ENCODE results near the gene KLK12.

DNA sequence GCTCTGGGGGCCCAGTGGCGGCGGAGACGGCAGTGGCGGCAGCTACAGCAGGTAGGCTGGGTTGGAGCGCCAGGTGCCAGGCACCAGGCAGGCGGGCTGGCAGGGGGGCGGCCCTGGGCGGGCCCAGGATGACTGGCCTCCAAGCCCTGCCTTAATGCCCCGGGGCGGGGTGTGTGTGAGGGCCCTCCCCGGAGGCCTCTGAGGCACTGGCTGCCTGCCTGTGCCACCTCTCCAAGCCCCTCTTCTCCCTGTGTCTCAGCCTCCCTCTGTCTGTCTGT is 8.3 kb downstream of the KLK12 start, which contains the start of gene KLK11:
- TF ChIP-seq ZNF366 (tag by site-specific recombination; conservative IDR thresholded peaks at IDR 0.05), result no peak
- TF ChIP-seq, protein P1, sequence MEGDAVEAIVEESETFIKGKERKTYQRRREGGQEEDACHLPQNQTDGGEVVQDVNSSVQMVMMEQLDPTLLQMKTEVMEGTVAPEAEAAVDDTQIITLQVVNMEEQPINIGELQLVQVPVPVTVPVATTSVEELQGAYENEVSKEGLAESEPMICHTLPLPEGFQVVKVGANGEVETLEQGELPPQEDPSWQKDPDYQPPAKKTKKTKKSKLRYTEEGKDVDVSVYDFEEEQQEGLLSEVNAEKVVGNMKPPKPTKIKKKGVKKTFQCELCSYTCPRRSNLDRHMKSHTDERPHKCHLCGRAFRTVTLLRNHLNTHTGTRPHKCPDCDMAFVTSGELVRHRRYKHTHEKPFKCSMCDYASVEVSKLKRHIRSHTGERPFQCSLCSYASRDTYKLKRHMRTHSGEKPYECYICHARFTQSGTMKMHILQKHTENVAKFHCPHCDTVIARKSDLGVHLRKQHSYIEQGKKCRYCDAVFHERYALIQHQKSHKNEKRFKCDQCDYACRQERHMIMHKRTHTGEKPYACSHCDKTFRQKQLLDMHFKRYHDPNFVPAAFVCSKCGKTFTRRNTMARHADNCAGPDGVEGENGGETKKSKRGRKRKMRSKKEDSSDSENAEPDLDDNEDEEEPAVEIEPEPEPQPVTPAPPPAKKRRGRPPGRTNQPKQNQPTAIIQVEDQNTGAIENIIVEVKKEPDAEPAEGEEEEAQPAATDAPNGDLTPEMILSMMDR (tag by site-specific recombination; IDR thresholded peaks at IDR 0.05), result no peak
- no peak for TF ChIP-seq ZNF707 (tag by site-specific recombination; IDR thresholded peaks at IDR 0.05)
- TF ChIP-seq, protein P2, sequence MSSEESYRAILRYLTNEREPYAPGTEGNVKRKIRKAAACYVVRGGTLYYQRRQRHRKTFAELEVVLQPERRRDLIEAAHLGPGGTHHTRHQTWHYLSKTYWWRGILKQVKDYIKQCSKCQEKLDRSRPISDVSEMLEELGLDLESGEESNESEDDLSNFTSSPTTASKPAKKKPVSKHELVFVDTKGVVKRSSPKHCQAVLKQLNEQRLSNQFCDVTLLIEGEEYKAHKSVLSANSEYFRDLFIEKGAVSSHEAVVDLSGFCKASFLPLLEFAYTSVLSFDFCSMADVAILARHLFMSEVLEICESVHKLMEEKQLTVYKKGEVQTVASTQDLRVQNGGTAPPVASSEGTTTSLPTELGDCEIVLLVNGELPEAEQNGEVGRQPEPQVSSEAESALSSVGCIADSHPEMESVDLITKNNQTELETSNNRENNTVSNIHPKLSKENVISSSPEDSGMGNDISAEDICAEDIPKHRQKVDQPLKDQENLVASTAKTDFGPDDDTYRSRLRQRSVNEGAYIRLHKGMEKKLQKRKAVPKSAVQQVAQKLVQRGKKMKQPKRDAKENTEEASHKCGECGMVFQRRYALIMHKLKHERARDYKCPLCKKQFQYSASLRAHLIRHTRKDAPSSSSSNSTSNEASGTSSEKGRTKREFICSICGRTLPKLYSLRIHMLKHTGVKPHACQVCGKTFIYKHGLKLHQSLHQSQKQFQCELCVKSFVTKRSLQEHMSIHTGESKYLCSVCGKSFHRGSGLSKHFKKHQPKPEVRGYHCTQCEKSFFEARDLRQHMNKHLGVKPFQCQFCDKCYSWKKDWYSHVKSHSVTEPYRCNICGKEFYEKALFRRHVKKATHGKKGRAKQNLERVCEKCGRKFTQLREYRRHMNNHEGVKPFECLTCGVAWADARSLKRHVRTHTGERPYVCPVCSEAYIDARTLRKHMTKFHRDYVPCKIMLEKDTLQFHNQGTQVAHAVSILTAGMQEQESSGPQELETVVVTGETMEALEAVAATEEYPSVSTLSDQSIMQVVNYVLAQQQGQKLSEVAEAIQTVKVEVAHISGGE (tag by site-specific recombination; conservative IDR thresholded peaks at IDR 0.05; ENCODE audit: low read depth), result no peak
- no peak for TF ChIP-seq ZBTB48 (tag by site-specific recombination; IDR thresholded peaks at IDR 0.05)
- TF ChIP-seq ZNF140 (tag by site-specific recombination; IDR thresholded peaks at IDR 0.05), result no peak
- TF ChIP-seq TCF7L2 (IDR thresholded peaks at IDR 0.05; ENCODE audit: borderline replicate concordance, low read depth, low read length), result no peak
- TF ChIP-seq, protein P3, sequence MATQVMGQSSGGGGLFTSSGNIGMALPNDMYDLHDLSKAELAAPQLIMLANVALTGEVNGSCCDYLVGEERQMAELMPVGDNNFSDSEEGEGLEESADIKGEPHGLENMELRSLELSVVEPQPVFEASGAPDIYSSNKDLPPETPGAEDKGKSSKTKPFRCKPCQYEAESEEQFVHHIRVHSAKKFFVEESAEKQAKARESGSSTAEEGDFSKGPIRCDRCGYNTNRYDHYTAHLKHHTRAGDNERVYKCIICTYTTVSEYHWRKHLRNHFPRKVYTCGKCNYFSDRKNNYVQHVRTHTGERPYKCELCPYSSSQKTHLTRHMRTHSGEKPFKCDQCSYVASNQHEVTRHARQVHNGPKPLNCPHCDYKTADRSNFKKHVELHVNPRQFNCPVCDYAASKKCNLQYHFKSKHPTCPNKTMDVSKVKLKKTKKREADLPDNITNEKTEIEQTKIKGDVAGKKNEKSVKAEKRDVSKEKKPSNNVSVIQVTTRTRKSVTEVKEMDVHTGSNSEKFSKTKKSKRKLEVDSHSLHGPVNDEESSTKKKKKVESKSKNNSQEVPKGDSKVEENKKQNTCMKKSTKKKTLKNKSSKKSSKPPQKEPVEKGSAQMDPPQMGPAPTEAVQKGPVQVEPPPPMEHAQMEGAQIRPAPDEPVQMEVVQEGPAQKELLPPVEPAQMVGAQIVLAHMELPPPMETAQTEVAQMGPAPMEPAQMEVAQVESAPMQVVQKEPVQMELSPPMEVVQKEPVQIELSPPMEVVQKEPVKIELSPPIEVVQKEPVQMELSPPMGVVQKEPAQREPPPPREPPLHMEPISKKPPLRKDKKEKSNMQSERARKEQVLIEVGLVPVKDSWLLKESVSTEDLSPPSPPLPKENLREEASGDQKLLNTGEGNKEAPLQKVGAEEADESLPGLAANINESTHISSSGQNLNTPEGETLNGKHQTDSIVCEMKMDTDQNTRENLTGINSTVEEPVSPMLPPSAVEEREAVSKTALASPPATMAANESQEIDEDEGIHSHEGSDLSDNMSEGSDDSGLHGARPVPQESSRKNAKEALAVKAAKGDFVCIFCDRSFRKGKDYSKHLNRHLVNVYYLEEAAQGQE (tag by site-specific recombination; IDR thresholded peaks at IDR 0.05), result no peak
- TF ChIP-seq YY1 (tag by site-specific recombination; IDR thresholded peaks at IDR 0.05), result no peak
- TF ChIP-seq ZFP41 (tag by site-specific recombination; IDR thresholded peaks at IDR 0.05; ENCODE audit: borderline replicate concordance), result no peak
